Endothelial cell of umbilical vein (primary cell): Measurements from ENCODE around the gene MFGE8. TPM values are rescaled to one million over a fixed set of nuclear protein-coding genes. Genes with fewer than 3 reads are reported as not detected.

Experiments used
- BruUV-seq: library from RNA; stranded (reverse); fragments of 400-500 nt; replicated peaks from 2 replicates; lab custom pipeline; 2021; lab: Mats Ljungman, UMichigan
- CTCF ChIA-PET: fragments of 300-600, 350-600 bp; sonication (Branson Sonifier 250); formaldehyde crosslinking; loops from one replicate; lab custom pipeline; 2021; ENCODE audit warnings: antibody characterized with exemption, inconsistent platforms; lab: Charles Lee
- POLR2A ChIA-PET: fragments of 300-600, 350-600 bp; sonication (Branson Sonifier 250); formaldehyde crosslinking; loops from one replicate; lab custom pipeline; 2021; ENCODE audit warnings: antibody characterized with exemption, inconsistent platforms; lab: Charles Lee
- DNase-seq: peaks from one replicate; pipeline ENCODE4 v3.0.0-alpha.2; 2011; ENCODE audit warnings: low read depth, low spot score
- FAIRE-seq: peaks from 2 replicates; lab custom pipeline; 2011; peaks lifted over from hg19 to GRCh38; lab: Jason Lieb, UNC
- H2AFZ ChIP-seq: 2 replicates; pipeline ENCODE4 v1.6.0; 2012; ENCODE audit warnings: low read depth, low read length, control low read depth, inconsistent platforms
- H3K27ac ChIP-seq: 2 replicates; pipeline ENCODE4 v1.5.1; 2011; ENCODE audit warnings: low read depth, mild to moderate bottlenecking, control low read depth, low read length, moderate library complexity; ENCODE audit not compliant: insufficient read depth
- H3K27me3 ChIP-seq, 2 experiments: 2 replicates each; pipeline versions ENCODE4 v1.6.0 to v1.6.1; 2011; ENCODE audit warnings: low read length in 2 of 2, mixed read lengths in 1 of 2; ENCODE audit not compliant: control insufficient read depth in 2 of 2, insufficient read depth in 2 of 2
- H3K36me3 ChIP-seq, 2 experiments: 2 replicates in 1 of 2; 3 replicates in 1 of 2; pipeline ENCODE4 v1.5.1; 2011; ENCODE audit warnings: low read length in 2 of 2, mild to moderate bottlenecking in 1 of 2, moderate library complexity in 1 of 2; ENCODE audit not compliant: control insufficient read depth in 2 of 2, insufficient read depth in 2 of 2; ENCODE audit errors: extremely low read depth in 1 of 2
- H3K4me1 ChIP-seq: 3 replicates; pipeline ENCODE4 v1.5.1; 2011; ENCODE audit warnings: mild to moderate bottlenecking, low read length; ENCODE audit not compliant: control insufficient read depth, insufficient read depth; ENCODE audit errors: extremely low read depth
- H3K4me2 ChIP-seq: 2 replicates; pipeline ENCODE4 v1.6.1; 2011; ENCODE audit warnings: low read length, control low read depth, mixed read lengths; ENCODE audit not compliant: insufficient read depth
- H3K4me3 ChIP-seq, 3 experiments: fragments of 200-600 bp in 1 of 3; sonication (generic), shearing (Covaris generic) in 1 of 3; replicated peaks in 1 of 3; 2 replicates each; pipeline ENCODE4 v1.5.1; 2011 to 2016; ENCODE audit warnings: control low read depth in 3 of 3, low read length in 3 of 3, mild to moderate bottlenecking in 2 of 3, inconsistent platforms in 1 of 3, low read depth in 1 of 3, moderate library complexity in 1 of 3; ENCODE audit not compliant: insufficient read depth in 1 of 3
- H3K79me2 ChIP-seq: 2 replicates; pipeline ENCODE4 v1.6.0; 2012; ENCODE audit warnings: low read length, inconsistent platforms; ENCODE audit not compliant: control insufficient read depth, insufficient read depth
- H3K9ac ChIP-seq: replicated peaks from 2 replicates; pipeline ENCODE3; 2011; ENCODE audit warnings: low read length, control low read depth; ENCODE audit not compliant: insufficient read depth; ENCODE audit errors: extremely low read depth
- H3K9me1 ChIP-seq: replicated peaks from 3 replicates; pipeline ENCODE4 v1.6.0; 2011; ENCODE audit warnings: mild to moderate bottlenecking, low read length; ENCODE audit not compliant: control insufficient read depth, insufficient read depth; ENCODE audit errors: extremely low read depth
- H3K9me3 ChIP-seq: replicated peaks from 2 replicates; pipeline ENCODE4 v1.5.1; 2012; ENCODE audit warnings: low read length, inconsistent platforms; ENCODE audit not compliant: control insufficient read depth, insufficient read depth
- H4K20me1 ChIP-seq: replicated peaks from 2 replicates; pipeline ENCODE3; 2011; ENCODE audit warnings: mild to moderate bottlenecking, low read length; ENCODE audit not compliant: control insufficient read depth, insufficient read depth; ENCODE audit errors: extremely low read depth
- CTCF ChIP-seq, 2 donors: IDR thresholded peaks; 1 replicate in 1 of 2; 2 replicates in 1 of 2; pipeline ENCODE4 v1.5.1; 2011; ENCODE audit warnings: low read length in 2 of 2, mild to moderate bottlenecking in 2 of 2, moderate library complexity in 2 of 2, control low read depth in 1 of 2, inconsistent platforms in 1 of 2, low read depth in 1 of 2; ENCODE audit not compliant: insufficient read depth in 1 of 2; ENCODE audit errors: extremely low read depth in 1 of 2
- EZH2 ChIP-seq: IDR thresholded peaks from 2 replicates; pipeline ENCODE4 v1.6.1; 2012; ENCODE audit warnings: borderline replicate concordance, low read depth, mild to moderate bottlenecking, moderate library complexity, low read length, inconsistent platforms; ENCODE audit not compliant: severe bottlenecking
- FOS ChIP-seq: IDR thresholded peaks from 2 replicates; pipeline ENCODE4 v1.6.1; 2011; ENCODE audit warnings: mild to moderate bottlenecking, low read length, moderate library complexity, borderline replicate concordance; ENCODE audit not compliant: insufficient read depth
- GATA2 ChIP-seq: IDR thresholded peaks from 2 replicates; pipeline ENCODE4 v1.7.0; 2011; ENCODE audit warnings: low read depth, mild to moderate bottlenecking, moderate library complexity, mixed read lengths, low read length; ENCODE audit not compliant: insufficient read length, insufficient read depth
- JUN ChIP-seq: IDR thresholded peaks from 2 replicates; pipeline ENCODE4 v1.6.1; 2011; ENCODE audit warnings: borderline replicate concordance, low read depth; ENCODE audit not compliant: insufficient read length, insufficient read depth
- MAX ChIP-seq: IDR thresholded peaks from 2 replicates; pipeline ENCODE4 v1.6.1; 2011; ENCODE audit not compliant: insufficient read depth, insufficient read length
- MYC ChIP-seq: IDR thresholded peaks from one replicate; pipeline ENCODE4 v1.6.1; 2011; ENCODE audit warnings: mild to moderate bottlenecking, low read depth, low read length
- POLR2A ChIP-seq: IDR thresholded peaks from 2 replicates; pipeline ENCODE4 v1.6.1; 2012; ENCODE audit warnings: low read depth, mild to moderate bottlenecking, control low read depth, low read length
- POLR2AphosphoS5 ChIP-seq: IDR thresholded peaks from 2 replicates; pipeline ENCODE4 v1.6.1; 2012; ENCODE audit warnings: low read depth, mild to moderate bottlenecking, control low read depth, low read length, moderate library complexity; ENCODE audit not compliant: insufficient read depth
- dilution Hi-C: fragments of 300-500 bp; cut with MboI; formaldehyde crosslinking; loops from one replicate; pipeline ENCODE4 v1.15.0; 2019; ENCODE audit warnings: low sequenced_read_pairs; ENCODE audit not compliant: extremely low pct_ligation_motif_present
- intact Hi-C: fragments of 100-400 bp; cut with micrococcal nuclease; formaldehyde crosslinking; loops from one replicate; pipeline ENCODE4 v1.10.0; 2022
- polyA plus RNA-seq, 4 experiments: library from polyadenylated mRNA; depleted of rRNA in 3 of 4; stranded (reverse) in 3 of 4; unstranded in 1 of 4; fragments of >200 nt; gene quantifications; 2 replicates each; pipeline versions ENCODE4 v1.2.1 to v1.2.3, GENCODE V29; 2011 to 2012; ENCODE audit warnings: missing spikeins in 1 of 4
- total RNA-seq: library from RNA; stranded (reverse); gene quantifications from 2 replicates; pipeline ENCODE4 v1.2.3, GENCODE V29; 2021

Gene MFGE8
- total and polyA plus RNA-seq, 2 donors (not counting 3 experiments of a cell fraction or from before 2014, with no cell fraction given) = 108 to 117 TPM

- Histone ChIP-seq H3K27me3 (no peaks in the 10 kb centered on the region), H3K9ac (no peak overlapping the region), H2AFZ (no peak overlapping the region), H4K20me1 (no peaks in the 10 kb centered on the region), H3K9me1 (no peaks in the 10 kb centered on the region), H3K36me3 (no peaks in the 10 kb centered on the region), H3K4me1 (peaks cover 12% of the 10 kb centered on the region), H3K27ac (no peak overlapping the region), H3K79me2 (no peaks in the 10 kb centered on the region), H3K4me2 (no peak overlapping the region), H3K4me3 (no peak overlapping the region), H3K9me3 (no peaks in the 10 kb centered on the region)
- POLR2A ChIA-PET = interaction anchor here (1.3 kb wide), 1 partner anchor 281 kb away, joined by 5 read pairs; no protein-coding TSS in a partner anchor
- DNase-seq = no peak
- no peak for FAIRE-seq
- intact Hi-C loops (loop anchor here (1.0 kb wide), 2 partner anchors 7 to 14 kb away; no protein-coding TSS in a partner anchor), dilution Hi-C loops (no loop called here)
- CTCF ChIA-PET = interaction anchor here (0.9 to 1.6 kb wide), 4 partner anchors 33 to 294 kb away, joined by 3 to 5 read pairs (median 4); no protein-coding TSS in a partner anchor
- no TSS peak for BruUV-seq
- no peak for TF ChIP-seq JUN
- no peak for TF ChIP-seq EZH2
- no peak for TF ChIP-seq CTCF (IDR thresholded peaks at IDR 0.05; ENCODE audit: extremely low read depth in 1 of 2, insufficient read depth in 1 of 2, low read depth in 1 of 2, low read length in 2 of 2)
- TF ChIP-seq POLR2A = no peak
- TF ChIP-seq GATA2 = no peak
- TF ChIP-seq POLR2AphosphoS5 = no peak
- no peak for TF ChIP-seq FOS
- no peak for TF ChIP-seq MAX
- no peak for TF ChIP-seq MYC
Observed at GRCh38 chr15:88911766-88912118, 1.4 kb downstream of the MFGE8 start.
